Fibroblast of pulmonary artery (primary cell): Measurements from ENCODE around the gene ANK2.

Experiments
- DNase-seq: peaks from one replicate; pipeline ENCODE4 v3.0.0-alpha.2; 2010; ENCODE audit warnings: low read depth
- H3K4me3 ChIP-seq: replicated peaks from 2 replicates; pipeline ENCODE4 v1.5.1; 2011; ENCODE audit warnings: low read depth, mild to moderate bottlenecking, control low read depth, low read length, moderate library complexity
- TF ChIP-seq, protein P1 (sequence below): IDR thresholded peaks from 2 replicates; pipeline ENCODE4 v1.5.1; 2011; ENCODE audit warnings: mild to moderate bottlenecking, control low read depth, low read length, inconsistent platforms; ENCODE audit errors: missing control alignments

Gene ANK2

DNA sequence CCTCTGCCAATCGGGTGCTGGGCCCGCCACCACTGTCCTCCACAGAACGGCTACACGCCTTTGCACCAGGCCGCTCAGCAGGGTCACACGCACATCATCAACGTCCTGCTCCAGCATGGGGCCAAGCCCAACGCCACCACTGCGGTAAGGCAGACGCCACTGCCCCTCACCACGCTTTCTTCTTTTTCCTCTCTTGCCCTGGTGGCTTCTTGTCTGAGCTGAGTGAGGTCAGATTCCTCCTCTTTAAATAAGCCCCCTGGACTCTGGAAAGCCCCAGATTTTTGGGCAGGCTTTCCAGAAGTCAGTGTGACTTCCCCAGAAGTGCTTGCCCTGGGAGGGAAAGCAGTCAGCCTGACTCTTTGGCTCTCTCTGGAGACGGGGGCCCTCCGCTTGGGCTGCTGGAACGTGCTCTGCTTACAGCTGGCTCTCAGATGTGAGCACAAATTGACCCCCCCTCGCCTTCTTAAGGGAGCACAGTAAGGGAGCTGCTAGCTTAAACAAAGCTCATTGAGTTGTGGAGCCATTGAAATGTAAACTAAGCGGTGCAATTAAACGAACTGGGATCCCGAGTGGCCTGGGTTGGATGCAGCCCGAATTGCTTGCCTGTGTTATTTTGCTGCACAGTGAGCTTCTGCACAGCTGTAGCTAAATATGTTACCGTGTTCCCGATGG lies 243.1 kb downstream of the ANK2 start:
- DNase-seq, result peak; percentile 43
- TF ChIP-seq, protein P1, sequence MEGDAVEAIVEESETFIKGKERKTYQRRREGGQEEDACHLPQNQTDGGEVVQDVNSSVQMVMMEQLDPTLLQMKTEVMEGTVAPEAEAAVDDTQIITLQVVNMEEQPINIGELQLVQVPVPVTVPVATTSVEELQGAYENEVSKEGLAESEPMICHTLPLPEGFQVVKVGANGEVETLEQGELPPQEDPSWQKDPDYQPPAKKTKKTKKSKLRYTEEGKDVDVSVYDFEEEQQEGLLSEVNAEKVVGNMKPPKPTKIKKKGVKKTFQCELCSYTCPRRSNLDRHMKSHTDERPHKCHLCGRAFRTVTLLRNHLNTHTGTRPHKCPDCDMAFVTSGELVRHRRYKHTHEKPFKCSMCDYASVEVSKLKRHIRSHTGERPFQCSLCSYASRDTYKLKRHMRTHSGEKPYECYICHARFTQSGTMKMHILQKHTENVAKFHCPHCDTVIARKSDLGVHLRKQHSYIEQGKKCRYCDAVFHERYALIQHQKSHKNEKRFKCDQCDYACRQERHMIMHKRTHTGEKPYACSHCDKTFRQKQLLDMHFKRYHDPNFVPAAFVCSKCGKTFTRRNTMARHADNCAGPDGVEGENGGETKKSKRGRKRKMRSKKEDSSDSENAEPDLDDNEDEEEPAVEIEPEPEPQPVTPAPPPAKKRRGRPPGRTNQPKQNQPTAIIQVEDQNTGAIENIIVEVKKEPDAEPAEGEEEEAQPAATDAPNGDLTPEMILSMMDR, result no peak
- H3K4me3 ChIP-seq, result no peak overlapping the region

DNA sequence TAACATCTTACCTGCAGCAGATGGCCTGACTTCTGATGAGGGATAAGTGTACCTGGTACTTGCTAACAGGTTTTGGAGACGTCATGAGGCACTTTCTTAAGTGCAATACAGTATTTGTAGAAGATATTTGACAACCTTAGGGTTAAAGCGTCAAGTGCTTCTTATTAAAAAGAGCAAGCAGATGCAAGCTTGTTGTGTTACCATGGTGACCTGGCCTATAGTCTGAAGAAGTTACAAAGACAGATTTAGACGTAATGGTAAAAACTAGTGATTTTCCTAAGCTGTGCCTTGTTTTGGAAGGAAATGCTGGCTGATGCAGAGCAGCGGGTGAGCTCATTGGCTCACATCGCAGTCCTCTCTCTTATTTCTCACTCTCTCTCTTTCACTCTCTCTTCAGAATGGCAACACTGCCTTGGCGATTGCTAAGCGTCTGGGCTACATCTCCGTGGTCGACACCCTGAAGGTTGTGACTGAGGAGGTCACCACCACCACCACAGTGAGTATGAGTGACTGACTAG lies 243.6 kb downstream of the ANK2 start:
- peak overlapping the region; percentile 29 for H3K4me3 ChIP-seq
- peak; percentile 78 for DNase-seq

DNA sequence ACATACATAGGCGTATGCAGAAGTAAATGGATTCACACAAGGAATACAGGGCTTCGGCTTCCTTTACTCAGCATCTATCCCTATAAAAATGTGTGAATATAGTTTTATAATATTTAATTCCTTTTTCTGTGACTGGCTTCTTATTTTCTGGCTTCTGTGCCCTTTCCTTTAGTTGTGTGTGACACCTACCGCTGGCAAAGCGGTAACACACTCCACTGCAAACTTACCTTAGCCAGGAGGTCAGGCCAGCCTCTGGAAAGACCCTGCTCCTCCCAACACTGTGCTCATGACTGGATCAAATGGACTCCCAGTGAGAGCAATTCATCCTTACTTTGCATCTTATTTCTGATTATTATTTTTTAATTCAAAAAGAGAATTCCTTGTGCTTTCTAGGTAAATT lies 244.2 kb downstream of the ANK2 start:
- peak overlapping the region; percentile 29 for H3K4me3 ChIP-seq
- TF ChIP-seq, protein P1, result peak; percentile 27
- DNase-seq, result peak; percentile 43

More for the DNA sequence above, 243.6 kb downstream of the ANK2 start:
- TF ChIP-seq, protein P1, result no peak

DNA sequence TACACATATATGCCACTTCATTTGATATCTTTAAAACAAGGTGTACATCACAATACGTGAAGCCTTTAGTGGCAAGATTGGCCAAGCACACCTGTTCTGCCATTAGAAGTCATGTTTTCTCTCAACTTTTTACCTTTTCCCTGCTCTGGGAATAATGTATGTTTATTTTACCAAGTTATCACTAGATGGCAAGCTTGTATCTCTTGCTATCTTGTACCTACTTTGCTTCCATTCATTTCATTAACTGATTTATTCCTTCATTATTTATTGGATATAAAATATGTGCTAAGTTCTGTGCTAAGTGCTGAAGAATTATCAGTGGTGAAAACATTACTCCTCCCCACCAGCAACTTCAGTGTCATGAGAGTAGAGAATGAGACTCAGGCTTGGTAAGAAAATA lies 245.5 kb downstream of the ANK2 start:
- H3K4me3 ChIP-seq, result no peak overlapping the region
- TF ChIP-seq, protein P1, result peak; percentile 13
- peak; percentile 29 for DNase-seq

DNA sequence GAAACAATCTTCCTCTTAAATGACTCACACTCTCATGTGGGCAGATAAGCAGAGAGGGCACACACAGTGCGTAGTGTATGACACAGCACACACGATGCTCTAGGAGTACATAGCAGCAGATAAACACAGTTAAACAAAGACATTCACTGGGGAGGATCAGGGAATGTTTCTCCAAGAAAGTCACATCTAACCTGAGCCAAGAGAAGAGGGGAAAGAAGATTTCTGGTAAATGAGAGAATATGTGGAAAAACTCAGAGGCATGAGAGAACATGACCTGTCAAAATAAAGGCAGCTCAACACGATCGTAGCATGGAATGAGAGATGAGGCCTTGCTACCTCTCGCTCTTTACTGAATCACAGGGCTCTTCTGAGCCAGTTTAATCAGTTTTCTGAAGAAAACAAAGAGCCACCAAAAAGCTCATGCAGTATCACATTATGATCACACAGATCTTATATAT lies 251.0 kb downstream of the ANK2 start:
- TF ChIP-seq, protein P1, result no peak
- DNase-seq, result peak; percentile 99
- H3K4me3 ChIP-seq, result no peak overlapping the region

DNA sequence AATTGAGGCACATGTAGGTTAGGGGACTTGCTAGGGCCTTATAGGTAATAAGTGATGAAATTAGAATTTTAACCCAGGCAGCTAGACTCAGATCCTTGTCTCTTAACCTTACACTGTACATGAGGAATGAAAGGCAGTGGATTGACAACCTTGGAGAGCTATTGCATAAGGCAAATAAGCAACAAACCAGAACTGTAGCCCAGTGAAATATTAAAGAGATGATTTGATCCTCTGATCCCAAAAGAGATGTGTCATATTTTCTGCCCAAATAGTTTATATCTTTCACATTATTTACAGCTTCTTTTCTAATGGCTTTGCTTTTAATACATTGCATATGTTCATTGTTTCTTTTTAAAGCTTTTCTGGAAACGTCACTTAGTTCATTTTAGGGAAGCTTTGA lies 252.6 kb downstream of the ANK2 start:
- TF ChIP-seq, protein P1, result no peak
- DNase-seq, result no peak
- no peak overlapping the region for H3K4me3 ChIP-seq

DNA sequence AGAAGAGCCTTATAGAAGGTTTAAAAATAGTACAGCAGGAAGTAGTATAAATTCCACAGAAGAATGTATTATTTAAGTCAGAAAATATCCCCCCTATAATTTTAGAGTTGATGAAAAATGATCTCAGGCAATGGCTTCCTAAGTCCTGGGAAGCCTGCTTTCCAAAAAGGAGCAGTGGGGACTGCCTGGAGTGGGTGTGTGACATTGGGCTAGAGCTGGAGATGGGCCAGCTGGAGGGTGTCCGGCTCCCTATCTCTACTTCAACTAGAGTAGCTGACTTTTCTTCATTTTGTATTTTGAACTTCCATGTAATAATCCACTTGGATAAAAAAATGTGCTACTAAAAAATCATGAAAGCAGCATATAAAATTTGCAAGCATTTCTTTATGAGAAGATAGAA lies 253.9 kb downstream of the ANK2 start:
- no peak overlapping the region for H3K4me3 ChIP-seq
- DNase-seq, result no peak
- TF ChIP-seq, protein P1, result no peak
